HCT116 (cell line): ENCODE results near the gene ADRB1. TPM values are rescaled to one million over a fixed set of nuclear protein-coding genes. Genes with fewer than 3 reads are reported as not detected.

Source experiments
- CEBPB ChIP-seq: IDR thresholded peaks from 2 replicates; pipeline ENCODE4 v1.6.1; 2012; ENCODE audit warnings: low read depth
- EZH2 ChIP-seq: fragments of 200-600 bp; sonication (generic); IDR thresholded peaks from 2 replicates; pipeline ENCODE4 v1.6.1; 2017; ENCODE audit warnings: antibody characterized with exemption, mixed run types
- EZH2phosphoT487 ChIP-seq: fragments of 200-600 bp; IDR thresholded peaks from 2 replicates; pipeline ENCODE4 v1.6.1; 2018; ENCODE audit warnings: antibody characterized with exemption, borderline replicate concordance
- POLR2AphosphoS5 ChIP-seq: IDR thresholded peaks from 2 replicates; pipeline ENCODE4 v1.6.1; 2011; ENCODE audit warnings: mild to moderate bottlenecking, low read depth, low read length, moderate library complexity
- SIN3A ChIP-seq: IDR thresholded peaks from 2 replicates; pipeline ENCODE4 v1.6.1; 2012; ENCODE audit warnings: low read depth
- SP1 ChIP-seq: IDR thresholded peaks from 2 replicates; pipeline ENCODE4 v1.6.1; 2012; ENCODE audit warnings: low read depth
- SRF ChIP-seq: IDR thresholded peaks from 2 replicates; pipeline ENCODE4 v1.6.1; 2012; ENCODE audit warnings: low read depth
- TCF7L2 ChIP-seq: IDR thresholded peaks from 2 replicates; pipeline ENCODE4 v1.7.0; 2011; ENCODE audit warnings: borderline replicate concordance, inconsistent platforms; ENCODE audit not compliant: insufficient read depth, insufficient read length; ENCODE audit errors: extremely low read depth
- ZBTB33 ChIP-seq: IDR thresholded peaks from 2 replicates; pipeline ENCODE4 v1.6.1; 2011; ENCODE audit warnings: mild to moderate bottlenecking, low read length, moderate library complexity; ENCODE audit not compliant: insufficient replicate concordance; ENCODE audit errors: extremely low read depth
- ZFX ChIP-seq: fragments of 450-650 bp; IDR thresholded peaks from 2 replicates; pipeline ENCODE4 v1.6.1; 2017
- ZNF274 ChIP-seq: fragments of 200-500 bp; sonication (Bioruptor generic); IDR thresholded peaks from 2 replicates; pipeline ENCODE4 v1.6.1; 2014; ENCODE audit warnings: mild to moderate bottlenecking, low read depth, low read length, inconsistent platforms
- total RNA-seq: library from RNA; stranded (reverse); gene quantifications from one replicate; pipeline ENCODE4 v1.2.1, GENCODE V29; 2021; ENCODE audit not compliant: unreplicated experiment
- TF ChIP-seq, protein P1 (sequence below): IDR thresholded peaks from 2 replicates; pipeline ENCODE4 v1.6.1; 2012
- TF ChIP-seq, protein P2 (sequence below): IDR thresholded peaks from 2 replicates; pipeline ENCODE4 v1.6.1; 2012

The ADRB1 gene
- total RNA-seq, 1 experiment from 2014 or later: 0.89 TPM

- no peak for TF ChIP-seq ZNF274
- TF ChIP-seq POLR2AphosphoS5: no peak
- TF ChIP-seq SRF: no peak
- TF ChIP-seq ZFX: no peak
- TF ChIP-seq EZH2phosphoT487: no peak
- no peak for TF ChIP-seq EZH2
- TF ChIP-seq SIN3A: peak; percentile 37
- TF ChIP-seq, protein P1, sequence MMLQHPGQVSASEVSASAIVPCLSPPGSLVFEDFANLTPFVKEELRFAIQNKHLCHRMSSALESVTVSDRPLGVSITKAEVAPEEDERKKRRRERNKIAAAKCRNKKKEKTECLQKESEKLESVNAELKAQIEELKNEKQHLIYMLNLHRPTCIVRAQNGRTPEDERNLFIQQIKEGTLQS: no peak
- TF ChIP-seq CEBPB: no peak; the same call in 1 of the 2 replicates
- TF ChIP-seq TCF7L2: no peak
- peak; percentile 47 for TF ChIP-seq SP1
- TF ChIP-seq, protein P2, sequence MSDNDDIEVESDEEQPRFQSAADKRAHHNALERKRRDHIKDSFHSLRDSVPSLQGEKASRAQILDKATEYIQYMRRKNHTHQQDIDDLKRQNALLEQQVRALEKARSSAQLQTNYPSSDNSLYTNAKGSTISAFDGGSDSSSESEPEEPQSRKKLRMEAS: peak; percentile 63
- TF ChIP-seq ZBTB33: no peak
- TF ChIP-seq, all 23 proteins: peak for 6
Measured at GRCh38 chr10:114026189-114027040, 17.3 kb upstream of the ADRB1 start (continued).
